GM12873 (cell line): ENCODE data around the gene PPP2R2C.

Experiments
- CTCF ChIP-seq: IDR thresholded peaks from 2 replicates; pipeline ENCODE4 v1.5.1; 2012; ENCODE audit warnings: low read depth, mild to moderate bottlenecking, moderate library complexity, low read length, control low read depth; ENCODE audit not compliant: insufficient read depth; ENCODE audit errors: missing control alignments

The PPP2R2C gene

GRCh38 chr4:6410068-6410467 is 62.3 kb downstream of the PPP2R2C start:
- TF ChIP-seq CTCF, result no peak

GRCh38 chr4:6409381-6409780 is 63.0 kb downstream of the PPP2R2C start:
- TF ChIP-seq CTCF, result no peak

- TF ChIP-seq CTCF, result no peak
Measured at GRCh38 chr4:6408263-6408662, 64.2 kb downstream of the PPP2R2C start.

- no peak for TF ChIP-seq CTCF
Measured at GRCh38 chr4:6405397-6405706, 67.1 kb downstream of the PPP2R2C start.

GRCh38 chr4:6404611-6405396 is 67.6 kb downstream of the PPP2R2C start:
- no peak for TF ChIP-seq CTCF

GRCh38 chr4:6403400-6403685 is 69.1 kb downstream of the PPP2R2C start:
- TF ChIP-seq CTCF, result no peak

GRCh38 chr4:6402566-6403399 is 69.6 kb downstream of the PPP2R2C start:
- no peak for TF ChIP-seq CTCF
